Activated B cell treated with CpG ODN at 0.5 μM for 24 hours (primary cell): ENCODE data around the gene USH1C. TPM values are rescaled to one million over a fixed set of nuclear protein-coding genes. Genes with fewer than 3 reads are reported as not detected.

Source experiments
- ATAC-seq: fragments of 200-7000 bp; cut with Tn5 transposase; one replicate; pipeline ENCODE4 v1.10.0; 2021; ENCODE audit warnings: low read depth, mild to moderate bottlenecking, moderate library complexity
- CTCF ChIA-PET: fragments of 350-600 bp; sonication (Branson Sonifier 250); formaldehyde crosslinking; loops from one replicate; lab custom pipeline; 2021; ENCODE audit warnings: antibody characterized with exemption; lab: Charles Lee
- POLR2A ChIA-PET: fragments of 350-600 bp; sonication (Branson Sonifier 250); formaldehyde crosslinking; loops from one replicate; lab custom pipeline; 2021; ENCODE audit warnings: antibody characterized with exemption; lab: Charles Lee
- DNase-seq: peaks from one replicate; pipeline ENCODE4 v3.0.0; 2022
- H3K27ac Mint-ChIP-seq: one replicate; pipeline ENCODE4 v1.8.0; 2020; ENCODE audit warnings: mixed read lengths
- H3K27me3 Mint-ChIP-seq: one replicate; pipeline ENCODE4 v1.8.0; 2021; ENCODE audit warnings: mixed read lengths
- H3K36me3 Mint-ChIP-seq: one replicate; pipeline ENCODE4 v1.8.0; 2021; ENCODE audit warnings: low read depth, mixed read lengths
- H3K4me1 Mint-ChIP-seq: one replicate; pipeline ENCODE4 v1.8.0; 2021; ENCODE audit warnings: mixed read lengths
- H3K4me3 Mint-ChIP-seq: one replicate; pipeline ENCODE4 v1.8.0; 2020; ENCODE audit warnings: mild to moderate bottlenecking, mixed read lengths
- H3K9me3 Mint-ChIP-seq: one replicate; pipeline ENCODE4 v1.8.0; 2020; ENCODE audit warnings: mixed read lengths
- intact Hi-C: fragments of 100-400 bp; cut with micrococcal nuclease; formaldehyde crosslinking; loops from one replicate; pipeline ENCODE4 v1.15.1; 2024
- total RNA-seq: library from RNA; stranded (reverse); gene quantifications from 2 replicates; pipeline ENCODE4 v1.2.3, GENCODE V29; 2022
- TF ChIP-seq, protein P1 (sequence below): fragments of 200-600 bp; IDR thresholded peaks from one replicate; pipeline ENCODE4 v1.8.0; 2022; ENCODE audit warnings: antibody characterized with exemption, mild to moderate bottlenecking

USH1C gene
- total RNA-seq, 1 donor from 2014 or later: not detected

DNA sequence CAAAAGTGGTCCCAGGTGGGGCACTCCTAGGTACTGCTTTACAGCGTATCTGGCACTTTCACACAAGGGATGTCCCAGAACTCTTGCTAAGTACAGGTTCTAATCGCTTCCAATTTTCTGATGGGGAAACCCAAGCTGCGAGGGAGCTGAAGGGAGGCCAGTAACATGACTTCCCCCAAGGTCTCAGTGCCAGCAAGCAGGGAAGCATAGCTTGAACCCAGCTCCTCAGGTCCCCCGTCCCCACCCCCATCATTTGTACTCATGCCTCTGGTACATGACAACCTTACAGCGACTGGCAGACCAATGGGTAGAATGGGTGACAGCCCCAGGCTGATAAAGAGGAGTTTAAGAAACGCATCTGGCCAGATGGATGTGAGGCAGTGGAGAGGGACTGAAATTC is 66.9 kb downstream of the USH1C start:
- CTCF ChIA-PET: no interaction called here
- DNase-seq (no peak), ATAC-seq (no peak)
- Mint-ChIP-seq H3K36me3 (no peaks in the 10 kb centered on the region), H3K27me3 (peaks cover 58% of the 10 kb centered on the region), H3K4me1 (no peaks in the 10 kb centered on the region), H3K9me3 (no peaks in the 10 kb centered on the region), H3K27ac (no peak overlapping the region), H3K4me3 (no peak overlapping the region)
- intact Hi-C loops: no loop called here
- TF ChIP-seq, protein P1, sequence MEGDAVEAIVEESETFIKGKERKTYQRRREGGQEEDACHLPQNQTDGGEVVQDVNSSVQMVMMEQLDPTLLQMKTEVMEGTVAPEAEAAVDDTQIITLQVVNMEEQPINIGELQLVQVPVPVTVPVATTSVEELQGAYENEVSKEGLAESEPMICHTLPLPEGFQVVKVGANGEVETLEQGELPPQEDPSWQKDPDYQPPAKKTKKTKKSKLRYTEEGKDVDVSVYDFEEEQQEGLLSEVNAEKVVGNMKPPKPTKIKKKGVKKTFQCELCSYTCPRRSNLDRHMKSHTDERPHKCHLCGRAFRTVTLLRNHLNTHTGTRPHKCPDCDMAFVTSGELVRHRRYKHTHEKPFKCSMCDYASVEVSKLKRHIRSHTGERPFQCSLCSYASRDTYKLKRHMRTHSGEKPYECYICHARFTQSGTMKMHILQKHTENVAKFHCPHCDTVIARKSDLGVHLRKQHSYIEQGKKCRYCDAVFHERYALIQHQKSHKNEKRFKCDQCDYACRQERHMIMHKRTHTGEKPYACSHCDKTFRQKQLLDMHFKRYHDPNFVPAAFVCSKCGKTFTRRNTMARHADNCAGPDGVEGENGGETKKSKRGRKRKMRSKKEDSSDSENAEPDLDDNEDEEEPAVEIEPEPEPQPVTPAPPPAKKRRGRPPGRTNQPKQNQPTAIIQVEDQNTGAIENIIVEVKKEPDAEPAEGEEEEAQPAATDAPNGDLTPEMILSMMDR: no peak
- POLR2A ChIA-PET: no interaction called here

DNA sequence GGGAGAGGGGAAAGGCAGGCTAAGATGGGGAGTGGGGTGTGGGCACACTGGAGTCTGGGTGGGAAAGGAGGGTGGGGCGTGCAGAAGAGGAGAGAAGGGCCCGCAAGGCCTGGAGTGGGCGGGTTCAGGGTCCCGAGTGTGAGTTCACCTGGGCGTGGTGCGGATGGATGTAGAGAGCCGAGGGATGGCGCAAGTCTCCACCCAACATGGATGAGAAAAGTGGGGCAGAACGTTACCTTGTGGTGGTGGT is 67.2 kb downstream of the USH1C start:
- TF ChIP-seq, protein P1: no peak
- no peaks in the 10 kb centered on the region for H3K36me3 Mint-ChIP-seq
- ChIA-PET CTCF (no interaction called here), POLR2A (no interaction called here)
- H3K9me3 Mint-ChIP-seq: no peaks in the 10 kb centered on the region
- intact Hi-C loops: no loop called here
- DNase-seq: no peak
- ATAC-seq: no peak
- H3K27me3 Mint-ChIP-seq: peaks cover 58% of the 10 kb centered on the region
- no peak overlapping the region for H3K27ac Mint-ChIP-seq
- H3K4me1 Mint-ChIP-seq: no peaks in the 10 kb centered on the region
- no peak overlapping the region for H3K4me3 Mint-ChIP-seq

DNA sequence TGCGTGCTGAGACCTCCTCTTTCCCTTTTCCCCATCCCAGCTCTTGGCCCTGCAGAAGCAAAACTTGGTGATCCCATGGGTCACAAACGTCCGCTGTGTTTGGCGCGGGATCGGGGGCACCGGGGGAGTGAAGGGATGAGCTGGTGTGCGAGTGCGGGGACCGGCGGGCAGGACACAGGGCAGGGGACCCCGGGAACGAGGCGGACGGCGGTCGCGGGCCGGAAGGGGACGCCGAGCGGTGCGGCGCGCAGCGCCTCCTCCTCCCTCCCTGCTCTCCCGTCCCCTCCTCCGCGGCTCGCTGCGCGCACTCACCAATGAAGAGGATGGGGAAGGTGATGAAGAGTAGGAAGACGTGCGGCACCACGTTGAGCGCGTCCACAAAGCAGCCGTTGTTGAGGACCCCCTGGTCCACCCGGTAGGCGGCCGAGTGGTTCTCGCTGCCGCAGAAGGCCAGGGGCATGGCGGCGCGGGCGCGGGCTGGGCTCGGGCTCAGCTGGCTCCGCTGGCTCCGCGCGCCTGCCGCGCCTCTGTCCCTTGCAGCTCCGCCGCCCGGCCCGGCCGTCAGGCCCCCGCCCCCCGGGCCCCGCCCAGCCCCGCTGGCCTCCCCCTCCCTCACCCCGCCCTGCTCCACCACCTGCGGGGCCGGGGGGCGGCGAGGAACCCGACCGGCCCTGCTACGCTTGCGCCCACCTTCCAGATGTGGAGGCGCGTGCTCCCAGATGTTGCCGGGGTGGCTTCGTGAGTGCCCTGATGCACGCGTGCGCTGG is 67.7 kb downstream of the USH1C start, which contains the start of gene ABCC8:
ABCC8 (minus strand) TSS at position 529 of the 767 bp plus-strand sequence; CDS start at position 460, 69 bp downstream.
- H3K27me3 Mint-ChIP-seq: peaks cover 61% of the 10 kb centered on the region
- DNase-seq (no peak), ATAC-seq (no peak)
- no peak within 1 kb of the TSS for H3K4me3 Mint-ChIP-seq
- TF ChIP-seq, protein P1: no peak
- H3K36me3 Mint-ChIP-seq: no peaks in the 10 kb centered on the region
- CTCF ChIA-PET: no interaction called here
- H3K9me3 Mint-ChIP-seq: no peaks in the 10 kb centered on the region
- intact Hi-C loops: no loop called here
- H3K4me1 Mint-ChIP-seq: no peaks in the 10 kb centered on the region
- POLR2A ChIA-PET: no interaction called here
- no peak within 1 kb of the TSS for H3K27ac Mint-ChIP-seq

DNA sequence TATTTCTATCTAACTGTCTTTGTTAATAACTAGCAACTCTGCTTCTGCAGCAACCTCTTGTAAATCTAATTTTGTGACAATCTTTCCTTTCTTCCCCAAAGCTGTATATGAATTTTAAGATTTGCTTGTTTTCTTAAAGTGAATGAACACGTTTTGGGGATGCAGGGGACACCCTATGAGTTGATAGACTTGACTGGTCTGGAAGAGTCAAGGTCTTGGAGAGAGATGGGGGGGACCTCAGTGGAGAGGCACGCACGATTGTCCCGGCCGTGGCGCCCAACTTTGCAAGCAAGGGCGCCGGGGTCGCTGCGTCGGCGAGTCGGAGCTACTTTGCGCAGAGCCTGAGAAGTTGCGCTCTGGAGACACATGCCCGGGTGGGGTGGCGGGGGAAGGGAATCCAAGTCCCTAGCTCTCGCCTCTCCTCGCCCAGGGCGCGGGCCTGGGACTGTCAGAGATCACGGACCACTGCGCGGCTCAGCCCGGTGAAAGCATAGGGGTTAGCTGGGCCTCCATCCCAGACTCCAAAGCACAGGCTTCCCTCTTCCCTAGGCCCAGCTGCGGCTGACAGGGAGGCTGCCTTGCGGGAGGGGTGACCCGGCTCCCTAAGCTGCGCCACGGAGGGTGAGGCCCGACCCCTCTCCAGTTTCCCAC is 68.4 kb downstream of the USH1C start:
- CTCF ChIA-PET: no interaction called here
- TF ChIP-seq, protein P1: no peak
- H3K27me3 Mint-ChIP-seq: peaks cover 66% of the 10 kb centered on the region
- no peaks in the 10 kb centered on the region for H3K4me1 Mint-ChIP-seq
- intact Hi-C loops: no loop called here
- no peaks in the 10 kb centered on the region for H3K36me3 Mint-ChIP-seq
- ATAC-seq (no peak), DNase-seq (no peak)
- POLR2A ChIA-PET: no interaction called here
- H3K9me3 Mint-ChIP-seq: no peaks in the 10 kb centered on the region
- H3K4me3 Mint-ChIP-seq: no peak overlapping the region
- H3K27ac Mint-ChIP-seq: no peak overlapping the region

DNA sequence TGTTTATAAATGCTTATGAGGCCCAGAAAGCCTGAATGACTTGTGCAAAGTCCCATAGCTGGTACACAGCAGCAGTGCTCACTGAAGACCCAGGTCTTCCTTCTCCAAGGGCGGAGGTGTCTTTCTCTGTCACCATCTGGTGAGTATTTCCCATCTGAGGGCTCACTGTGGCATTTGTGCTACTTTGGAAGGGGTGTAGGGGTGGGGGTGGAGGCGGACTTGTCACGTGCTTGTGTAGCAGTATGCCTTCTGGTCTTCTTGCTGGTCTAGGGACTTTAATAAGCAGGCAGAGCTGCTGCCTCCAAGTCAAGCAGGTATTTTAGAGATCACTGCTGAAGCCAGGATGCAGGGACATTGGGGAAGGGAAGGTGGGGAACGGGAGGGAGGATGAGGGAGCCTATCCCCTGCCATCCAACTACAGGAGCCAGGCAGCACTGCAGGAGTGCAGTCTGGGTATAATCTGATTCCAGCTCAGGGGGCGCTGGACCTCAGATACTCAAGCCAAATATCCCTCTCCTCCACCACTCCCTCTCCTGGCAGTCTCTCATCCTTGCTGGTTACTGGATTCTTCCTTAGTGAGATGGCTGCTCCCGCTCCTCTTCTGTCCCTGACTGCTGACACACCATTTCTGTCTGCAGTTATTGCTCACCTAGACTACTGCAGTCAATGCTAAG is 71.0 kb downstream of the USH1C start:
- no peaks in the 10 kb centered on the region for H3K36me3 Mint-ChIP-seq
- no peak for DNase-seq
- ChIA-PET POLR2A (no interaction called here), CTCF (no interaction called here)
- H3K4me1 Mint-ChIP-seq: no peaks in the 10 kb centered on the region
- no peak overlapping the region for H3K27ac Mint-ChIP-seq
- no peak for ATAC-seq
- H3K9me3 Mint-ChIP-seq: no peaks in the 10 kb centered on the region
- peaks cover 54% of the 10 kb centered on the region for H3K27me3 Mint-ChIP-seq
- H3K4me3 Mint-ChIP-seq: no peak overlapping the region
- intact Hi-C loops: no loop called here
- TF ChIP-seq, protein P1: no peak
